Choroid plexus epithelial cell (primary cell): ENCODE results near the gene IGFBP1.
A peak's percentile ranks its signal among the peaks of the same experiment; 100 is the strongest.
"Not testable (repeated sequence)": the region's sequence is repeated elsewhere in the genome, so short reads cannot be mapped to it uniquely, and the experiment has no call there.

Source experiments
- DNase-seq: peaks from one replicate; pipeline ENCODE4 v3.0.0-alpha.2; 2010; ENCODE audit warnings: low read depth
- H3K4me3 ChIP-seq: 2 replicates; pipeline ENCODE4 v1.5.1; 2011; ENCODE audit warnings: low read depth, mild to moderate bottlenecking, control low read depth, low read length, moderate library complexity
- TF ChIP-seq, protein P1 (sequence below): conservative IDR thresholded peaks from 2 replicates; pipeline ENCODE4 v1.5.1; 2011; ENCODE audit warnings: low read depth, mild to moderate bottlenecking, control low read depth, inconsistent platforms, low read length, moderate library complexity

IGFBP1 gene

DNA sequence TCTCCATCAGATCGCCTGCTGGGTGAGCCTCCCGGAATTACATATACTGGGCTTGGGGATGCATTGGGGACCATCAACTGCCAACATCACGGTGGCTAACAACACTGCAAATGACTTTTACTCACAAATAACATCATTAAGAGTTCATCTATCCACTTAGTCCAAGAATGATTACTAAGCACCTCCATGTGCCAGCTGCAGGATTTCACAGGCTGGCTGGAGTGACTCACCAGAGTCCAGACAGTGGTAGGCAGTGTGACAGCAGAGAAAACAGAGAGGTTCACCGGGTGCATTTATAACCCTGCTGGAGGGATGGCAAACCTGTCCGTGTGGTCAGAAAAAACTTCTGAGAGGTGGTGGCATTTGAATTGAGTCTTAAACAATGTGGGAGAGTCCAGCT, 36.0 kb downstream of the IGFBP1 start:
- H3K4me3 ChIP-seq, result no peak overlapping the region
- TF ChIP-seq, protein P1, sequence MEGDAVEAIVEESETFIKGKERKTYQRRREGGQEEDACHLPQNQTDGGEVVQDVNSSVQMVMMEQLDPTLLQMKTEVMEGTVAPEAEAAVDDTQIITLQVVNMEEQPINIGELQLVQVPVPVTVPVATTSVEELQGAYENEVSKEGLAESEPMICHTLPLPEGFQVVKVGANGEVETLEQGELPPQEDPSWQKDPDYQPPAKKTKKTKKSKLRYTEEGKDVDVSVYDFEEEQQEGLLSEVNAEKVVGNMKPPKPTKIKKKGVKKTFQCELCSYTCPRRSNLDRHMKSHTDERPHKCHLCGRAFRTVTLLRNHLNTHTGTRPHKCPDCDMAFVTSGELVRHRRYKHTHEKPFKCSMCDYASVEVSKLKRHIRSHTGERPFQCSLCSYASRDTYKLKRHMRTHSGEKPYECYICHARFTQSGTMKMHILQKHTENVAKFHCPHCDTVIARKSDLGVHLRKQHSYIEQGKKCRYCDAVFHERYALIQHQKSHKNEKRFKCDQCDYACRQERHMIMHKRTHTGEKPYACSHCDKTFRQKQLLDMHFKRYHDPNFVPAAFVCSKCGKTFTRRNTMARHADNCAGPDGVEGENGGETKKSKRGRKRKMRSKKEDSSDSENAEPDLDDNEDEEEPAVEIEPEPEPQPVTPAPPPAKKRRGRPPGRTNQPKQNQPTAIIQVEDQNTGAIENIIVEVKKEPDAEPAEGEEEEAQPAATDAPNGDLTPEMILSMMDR, result no peak
- DNase-seq, result peak; percentile 65

DNA sequence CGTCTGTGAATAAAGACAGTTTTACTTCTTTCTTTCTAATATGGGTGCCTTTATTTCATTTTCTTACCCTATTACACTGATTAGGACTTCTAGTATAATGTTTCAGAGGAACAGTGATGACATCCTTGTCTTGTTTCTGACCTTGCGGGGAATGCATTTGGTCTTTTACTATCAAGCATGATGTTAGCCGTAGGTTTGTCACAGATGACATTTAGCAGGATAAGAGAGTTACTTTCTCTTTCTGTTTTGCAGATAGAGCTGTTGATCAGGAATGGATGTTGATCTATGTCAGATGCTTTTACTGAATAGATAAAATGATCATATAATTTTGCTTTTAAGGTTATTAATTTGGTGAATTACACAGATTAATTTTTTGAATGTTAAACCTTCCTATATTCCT, 39.4 kb downstream of the IGFBP1 start:
- TF ChIP-seq, protein P1, result no peak
- H3K4me3 ChIP-seq, result no peak overlapping the region
- no peak for DNase-seq

DNA sequence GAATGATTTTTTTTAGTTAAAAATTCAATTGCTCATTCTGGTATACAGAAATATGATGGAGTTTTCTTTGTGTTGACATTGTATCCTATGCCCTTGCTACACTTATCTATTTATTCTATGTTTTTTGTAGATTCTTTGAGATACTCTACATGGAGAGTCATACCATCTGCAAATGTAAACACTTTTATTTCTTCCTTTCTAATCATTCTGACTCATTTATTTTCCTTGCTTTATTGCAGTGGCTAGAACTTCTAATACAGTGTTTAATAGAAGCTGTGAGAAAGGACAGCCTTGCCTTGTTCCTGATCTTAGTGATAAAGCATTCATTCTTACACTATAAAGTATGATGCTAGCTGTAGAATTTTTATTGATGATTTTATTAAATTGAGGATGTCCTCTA, 42.7 kb downstream of the IGFBP1 start:
- no peak for DNase-seq
- TF ChIP-seq, protein P1, result no peak
- no peak overlapping the region for H3K4me3 ChIP-seq

DNA sequence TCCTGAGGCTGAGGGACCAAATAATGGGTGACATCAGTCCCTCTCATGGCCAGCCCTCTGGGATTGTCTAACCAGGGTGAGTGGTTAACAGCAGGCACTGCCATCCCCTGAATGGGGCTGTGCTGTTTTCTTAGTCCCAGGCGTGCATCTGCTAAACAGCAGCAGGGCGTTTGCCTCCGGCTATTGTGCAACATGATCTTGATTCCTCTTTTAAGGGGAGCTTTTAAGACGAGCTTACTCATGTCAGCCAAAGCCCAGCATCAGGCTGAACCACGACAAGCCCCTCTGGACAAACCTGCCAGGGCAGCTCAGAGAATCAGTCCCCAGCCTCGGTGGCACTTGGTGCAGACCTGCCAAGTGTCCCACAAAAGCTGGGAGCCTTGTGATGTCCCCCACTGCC, 49.0 kb downstream of the IGFBP1 start:
- no peak for DNase-seq
- H3K4me3 ChIP-seq, result no peak overlapping the region
- TF ChIP-seq, protein P1, result no peak

DNA sequence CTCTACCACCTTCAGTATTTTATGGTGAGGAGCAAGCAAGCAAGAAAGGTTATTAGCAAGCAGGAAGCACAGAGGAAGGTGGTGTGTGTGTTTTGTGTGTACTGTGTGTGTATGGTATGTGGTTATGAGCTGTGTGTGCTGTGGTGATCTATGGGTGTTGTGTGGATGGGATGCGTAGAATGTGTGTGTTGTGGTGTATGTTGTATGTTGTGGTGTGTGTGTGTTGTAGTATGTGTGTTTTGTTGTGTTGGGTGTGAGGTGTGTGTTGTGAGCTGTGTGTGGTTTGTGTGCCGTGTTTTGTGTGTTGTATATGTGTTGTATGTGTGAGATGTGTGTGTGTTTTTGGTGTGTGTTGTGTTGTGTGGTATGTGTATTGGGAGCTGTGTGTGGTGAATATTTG, 49.6 kb downstream of the IGFBP1 start:
- no peak for DNase-seq
- no peak overlapping the region for H3K4me3 ChIP-seq
- TF ChIP-seq, protein P1, result no peak

DNA sequence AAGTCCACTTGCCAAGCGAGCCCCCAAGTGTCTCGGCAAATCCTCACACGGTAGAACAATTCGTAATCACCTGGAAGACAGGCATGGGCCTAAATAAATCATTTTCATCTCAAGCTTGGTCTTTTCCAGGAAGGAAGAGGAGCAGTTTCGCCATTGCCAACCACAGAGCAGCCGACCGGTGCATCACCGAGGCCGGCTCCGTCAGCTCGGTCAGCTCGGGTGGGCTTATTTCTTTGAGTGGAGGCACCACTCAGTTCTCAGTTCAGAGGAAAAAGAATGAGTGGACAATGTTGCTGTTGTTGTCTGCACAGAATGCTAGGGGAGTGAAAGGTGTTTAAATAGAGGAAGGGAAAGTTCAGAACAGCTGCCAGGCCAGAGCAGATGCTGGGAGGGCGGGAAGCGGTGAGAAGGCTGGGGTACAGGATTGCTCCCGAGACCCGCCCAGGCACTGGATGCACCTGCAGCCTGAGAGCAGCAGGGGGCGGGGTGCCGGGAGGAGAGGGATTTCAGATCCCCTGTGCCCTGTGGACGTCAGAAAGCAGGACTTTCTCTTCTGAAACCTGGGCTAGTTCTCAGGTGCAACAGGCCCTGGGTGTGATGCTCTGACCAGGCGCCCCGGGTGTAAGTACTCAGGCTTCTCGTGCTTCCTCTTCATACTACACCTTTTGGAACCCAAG, 50.5 kb downstream of the IGFBP1 start:
- no peak for DNase-seq
- TF ChIP-seq, protein P1, result peak; percentile 34

DNA sequence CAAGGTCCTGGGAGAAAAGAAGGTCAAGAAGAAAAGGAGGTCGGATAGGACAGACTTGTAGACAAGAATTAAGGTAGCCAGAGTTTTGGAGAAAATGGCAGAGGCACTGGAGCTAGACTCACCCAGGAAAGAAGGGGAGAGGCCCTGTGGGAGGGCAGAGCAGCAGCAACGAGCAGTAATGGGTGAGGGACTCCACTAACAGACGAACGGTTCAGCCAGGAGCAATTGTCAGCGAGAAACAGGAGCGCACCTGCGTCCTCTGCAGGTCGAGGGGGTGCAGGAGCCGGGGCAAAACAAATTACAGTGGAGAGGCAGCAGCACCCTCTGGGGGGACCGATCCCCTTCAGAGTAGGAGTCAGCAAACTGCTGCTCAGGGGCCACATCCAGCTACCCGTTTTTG, 51.3 kb downstream of the IGFBP1 start:
- H3K4me3 ChIP-seq, result no peak overlapping the region
- DNase-seq, result no peak
- TF ChIP-seq, protein P1, result no peak

More for the DNA sequence above, 50.5 kb downstream of the IGFBP1 start:
- H3K4me3 ChIP-seq, result no peak overlapping the region

DNA sequence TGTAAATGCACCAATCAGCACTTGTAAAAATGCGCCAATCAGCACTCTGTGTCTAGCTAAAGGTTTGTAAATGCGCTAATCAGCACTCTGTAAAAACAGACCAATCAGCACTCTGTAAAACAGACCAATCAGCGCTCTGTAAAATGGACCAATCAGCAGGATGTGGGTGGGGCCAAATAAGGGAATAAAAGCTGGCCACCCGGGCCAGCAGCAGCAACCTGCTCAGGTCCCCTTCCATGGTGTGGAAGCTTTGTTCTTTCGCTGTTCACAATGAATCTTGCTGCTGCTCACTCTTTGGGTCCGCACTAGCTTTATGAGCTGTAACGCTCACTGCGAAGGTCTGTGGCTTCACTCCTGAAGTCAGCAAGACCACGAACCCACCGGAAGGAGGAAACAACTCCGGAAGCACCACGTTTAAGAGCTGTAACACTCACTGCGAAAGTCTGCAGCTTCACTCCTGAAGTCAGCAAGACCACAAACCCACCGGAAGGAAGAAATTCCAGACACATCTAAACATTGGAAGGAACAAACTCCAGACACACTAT, 52.0 kb downstream of the IGFBP1 start:
- DNase-seq, H3K4me3 ChIP-seq: not testable (repeated sequence)
